Right cardiac atrium (tissue), 5 donors: ENCODE data around the gene SNAPC1. TPM values are rescaled to one million over a fixed set of nuclear protein-coding genes. Genes with fewer than 3 reads are reported as not detected.

Experiments used
- polyA plus RNA-seq: library from polyadenylated mRNA; stranded (reverse); fragments of 200-250 nt; gene quantifications from one replicate; pipeline ENCODE4 v1.2.3, GENCODE V29; 2013
- total RNA-seq, 4 donors: library from RNA; stranded (reverse); fragmentation: NEBNext Ultra II Directional; extraction: Animal tissue kit (Norgen Biotek cat#: 25700); gene quantifications; one replicate each; pipeline ENCODE4 v1.2.1, GENCODE V29; 2021
- donor health status: healthy with polysubstance abuse.
- donor health status: DM: no; HTN: yes; CAD: no.
- donor health status: DM: no; HTN: no; CAD: no.
- donor health status: DM: no; HTN: yes; CAD: no; lungs with severe emphysema.
- donor health status: DM: yes; HTN: yes; CAD: no.

Gene SNAPC1
- total and polyA plus RNA-seq, 5 donors, result 6.1 to 12.9 (median 9.1) TPM

Other genes with a start within 250 kb of the SNAPC1 start
- 100 to 1,000 TPM in 1 of 4 donors, 10 to 100 TPM in 3; 52.7 to 117 (median 81.1) TPM for gene HIF1A, start 66.9 kb upstream of the SNAPC1 start, total RNA-seq
- gene HIF1A, start 66.9 kb upstream of the SNAPC1 start, polyA plus RNA-seq, result 25.5 TPM
- under 1 TPM; 0.25 to 0.91 (median 0.42) TPM for gene SYT16, start 50.3 kb downstream of the SNAPC1 start, total RNA-seq
- 0.09 TPM for gene SYT16, start 50.3 kb downstream of the SNAPC1 start, polyA plus RNA-seq